HCT116 (cell line): ENCODE data around the gene SETD1B. TPM values are rescaled to one million over a fixed set of nuclear protein-coding genes. Genes with fewer than 3 reads are reported as not detected.

ENCODE experiments used
- ATAC-seq: fragments of 200-7000 bp; cut with Tn5 transposase; 2 replicates; pipeline ENCODE4 v1.9.1; 2020; ENCODE audit warnings: mild to moderate bottlenecking, moderate library complexity
- BruUV-seq: library from RNA; stranded (reverse); fragments of 400-500 nt; replicated peaks from 2 replicates; lab custom pipeline; 2021; lab: Mats Ljungman, UMichigan
- CTCF ChIA-PET: fragments of 300-600 bp; sonication (Branson Sonifier 250); formaldehyde crosslinking; loops from one replicate; lab custom pipeline; 2021; ENCODE audit warnings: antibody characterized with exemption; lab: Charles Lee
- POLR2A ChIA-PET: fragments of 300-600, 350-600 bp; sonication (Branson Sonifier 250); formaldehyde crosslinking; loops from one replicate; lab custom pipeline; 2021; ENCODE audit warnings: antibody characterized with exemption; lab: Charles Lee
- RAD21 ChIA-PET, 2 experiments: fragments of 300-600 bp; sonication (Branson Sonifier 250); formaldehyde crosslinking; loops; one replicate each; lab custom pipeline; 2023; ENCODE audit warnings: low total read pairs in 2 of 2; ENCODE audit not compliant: uncharacterized antibody in 2 of 2, unreplicated experiment in 2 of 2, low non-redundant PET in 1 of 2; lab: Charles Lee
- DNase-seq: peaks from one replicate; pipeline ENCODE4 v3.0.0-alpha.2; 2010; ENCODE audit warnings: low read depth, low spot score
- H2AFZ ChIP-seq: fragments of 200-600 bp; shearing (Covaris generic), sonication (generic); 2 replicates; pipeline ENCODE4 v1.6.1; 2017; ENCODE audit warnings: low read depth, mixed run types, mixed read lengths, antibody characterized with exemption, low read length; ENCODE audit not compliant: poor library complexity, severe bottlenecking
- H3K27ac ChIP-seq: 2 replicates; pipeline ENCODE4 v1.5.1; 2012; ENCODE audit warnings: low read depth, low read length
- H3K27me3 ChIP-seq: fragments of 200-600 bp; sonication (generic); 2 replicates; pipeline ENCODE4 v1.6.1; 2016; ENCODE audit warnings: mixed run types, low read length, mixed read lengths; ENCODE audit not compliant: insufficient read depth
- H3K36me3 ChIP-seq, 2 experiments: fragments of 200-500 bp in 1 of 2; fragments of 200-600 bp in 1 of 2; sonication (Bioruptor generic) in 1 of 2; sonication (generic) in 1 of 2; 2 replicates each; pipeline versions ENCODE4 v1.5.1 to v1.6.1; 2014 to 2016; ENCODE audit warnings: low read length in 2 of 2, inconsistent platforms in 1 of 2, mixed read lengths in 1 of 2, mixed run types in 1 of 2; ENCODE audit not compliant: insufficient read depth in 2 of 2, control insufficient read depth in 1 of 2
- H3K4me1 ChIP-seq, 2 experiments: fragments of 200-600 bp in 1 of 2; sonication (generic) in 1 of 2; 2 replicates each; pipeline versions ENCODE4 v1.5.1 to v1.6.1; 2012 to 2017; ENCODE audit warnings: low read length in 2 of 2, inconsistent platforms in 1 of 2, mild to moderate bottlenecking in 1 of 2, mixed read lengths in 1 of 2, mixed run types in 1 of 2, moderate library complexity in 1 of 2; ENCODE audit not compliant: insufficient read depth in 2 of 2, control insufficient read depth in 1 of 2
- H3K4me2 ChIP-seq: fragments of 200-600 bp; sonication (generic); 2 replicates; pipeline ENCODE4 v1.6.1; 2017; ENCODE audit warnings: mixed run types, low read length, mixed read lengths
- H3K4me3 ChIP-seq, 2 experiments: fragments of 200-600 bp in 1 of 2; sonication (generic) in 1 of 2; replicated peaks in 1 of 2; 2 replicates each; pipeline ENCODE4 v1.5.1; 2011 to 2016; ENCODE audit warnings: low read length in 2 of 2, control low read depth in 1 of 2, low read depth in 1 of 2, mild to moderate bottlenecking in 1 of 2, mixed read lengths in 1 of 2, mixed run types in 1 of 2
- H3K79me2 ChIP-seq: fragments of 200-600 bp; sonication (generic); 2 replicates; pipeline ENCODE4 v1.6.1; 2017; ENCODE audit warnings: mild to moderate bottlenecking, mixed run types, low read length, moderate library complexity, mixed read lengths; ENCODE audit not compliant: insufficient read depth
- H3K9ac ChIP-seq: fragments of 200-600 bp; sonication (generic); 2 replicates; pipeline ENCODE4 v1.6.1; 2016; ENCODE audit warnings: low read length, mixed read lengths
- H3K9me2 ChIP-seq: fragments of 200-600 bp; sonication (generic), shearing (Covaris generic); 2 replicates; pipeline ENCODE4 v1.6.1; 2017; ENCODE audit warnings: mixed run types, mild to moderate bottlenecking, moderate library complexity; ENCODE audit not compliant: insufficient read depth
- H3K9me3 ChIP-seq, 2 experiments: fragments of 200-500 bp in 1 of 2; fragments of 200-600 bp in 1 of 2; sonication (Bioruptor generic) in 1 of 2; sonication (generic) in 1 of 2; 2 replicates each; pipeline ENCODE4 v1.6.1; 2014 to 2017; ENCODE audit warnings: low read length in 2 of 2, mixed read lengths in 2 of 2, inconsistent platforms in 1 of 2, low read depth in 1 of 2, mild to moderate bottlenecking in 1 of 2, mixed run types in 1 of 2, moderate library complexity in 1 of 2; ENCODE audit not compliant: control insufficient read depth in 1 of 2, insufficient read depth in 1 of 2
- H4K20me1 ChIP-seq: fragments of 200-600 bp; sonication (generic), shearing (Covaris generic); 2 replicates; pipeline ENCODE4 v1.6.1; 2017; ENCODE audit warnings: mixed run types, mild to moderate bottlenecking, moderate library complexity; ENCODE audit not compliant: insufficient read depth
- POLR2AphosphoS5 ChIP-seq: IDR thresholded peaks from 2 replicates; pipeline ENCODE4 v1.6.1; 2011; ENCODE audit warnings: mild to moderate bottlenecking, low read depth, low read length, moderate library complexity
- REST ChIP-seq: IDR thresholded peaks from 2 replicates; pipeline ENCODE4 v1.6.1; 2012; ENCODE audit warnings: low read depth
- TCF7L2 ChIP-seq: IDR thresholded peaks from 2 replicates; pipeline ENCODE4 v1.7.0; 2011; ENCODE audit warnings: borderline replicate concordance, inconsistent platforms; ENCODE audit not compliant: insufficient read depth, insufficient read length; ENCODE audit errors: extremely low read depth
- ZBTB33 ChIP-seq: IDR thresholded peaks from 2 replicates; pipeline ENCODE4 v1.6.1; 2011; ENCODE audit warnings: mild to moderate bottlenecking, low read length, moderate library complexity; ENCODE audit not compliant: insufficient replicate concordance; ENCODE audit errors: extremely low read depth
- intact Hi-C: fragments of 100-400 bp; cut with micrococcal nuclease; formaldehyde crosslinking; loops from 2 replicates; pipeline ENCODE4 v1.10.0; 2022
- total RNA-seq: library from RNA; stranded (reverse); gene quantifications from one replicate; pipeline ENCODE4 v1.2.1, GENCODE V29; 2021; ENCODE audit not compliant: unreplicated experiment

The SETD1B gene
- total RNA-seq, 1 experiment from 2014 or later: 17.5 TPM

- ChIA-PET CTCF (interaction anchor here (2.5 to 3.8 kb wide), 3 partner anchors 9 to 102 kb away, joined by 9 to 44 read pairs (median 20); partner anchors contain the start of genes PSMD9 and RHOF), RAD21 (interaction anchor here in 1 of 2 experiments (2.5 kb wide), 1 partner anchor 7 kb away, joined by 11 read pairs; the partner anchor contains the start of gene RHOF), POLR2A (interaction anchor here (0.6 to 6.9 kb wide), 3 partner anchors 8 to 106 kb away, joined by 3 to 33 read pairs (median 5); partner anchors contain the start of gene RHOF)
- H3K9me2 ChIP-seq: no peaks in the 10 kb centered on the region
- peaks cover 3% of the 10 kb centered on the region; the same call in 1 of the 2 replicates for H4K20me1 ChIP-seq
- H3K4me2 ChIP-seq: peak overlapping the region; percentile 63
- DNase-seq: peak; percentile 99
- no peak overlapping the region for H2AFZ ChIP-seq
- peak overlapping the region; percentile 98 for H3K27ac ChIP-seq
- peak; percentile 86 for ATAC-seq
- H3K4me3 ChIP-seq: peak overlapping the region in 1 of 2 experiments; percentile 37; a peak in 2 of 4 replicates
- H3K9ac ChIP-seq: peak overlapping the region; percentile 48
- H3K9me3 ChIP-seq: no peaks in the 10 kb centered on the region
- H3K79me2 ChIP-seq: peaks cover 83% of the 10 kb centered on the region
- TF ChIP-seq TCF7L2 (peak; percentile 18), REST (no peak), ZBTB33 (peak; percentile 73), POLR2AphosphoS5 (peak; percentile 75)
- no peaks in the 10 kb centered on the region for H3K27me3 ChIP-seq
- peaks cover 63 to 95% of the 10 kb centered on the region in 2 experiments for H3K4me1 ChIP-seq
- H3K36me3 ChIP-seq: peaks cover 3 to 12% of the 10 kb centered on the region in 2 experiments; a peak in 2 of 4 replicates
- intact Hi-C loops: loop anchor here (1.0 to 2.0 kb wide), 2 partner anchors 8 to 102 kb away; partner anchors contain the start of gene PSMD9
- no TSS peak for BruUV-seq
Observed at GRCh38 chr12:121786440-121786825, 17.4 kb upstream of the SETD1B start.
